Activated naive CD8-positive, alpha-beta T cell treated with anti-CD3 and anti-CD28 coated beads, Interleukin-2, amount 10 ng/mL, durations not matched to agents 7 days and 5 days (primary cell): Measurements from ENCODE around the gene HIPK3. TPM values are rescaled to one million over a fixed set of nuclear protein-coding genes. Genes with fewer than 3 reads are reported as not detected.

Experiments
- ATAC-seq: fragments of 150-1000 bp; cut with Tn5 transposase; one replicate; pipeline ENCODE4 v1.10.0; 2021; ENCODE audit warnings: low read depth, moderate library complexity
- POLR2A ChIA-PET: fragments of 350-600 bp; sonication (Branson Sonifier 250); formaldehyde crosslinking; loops from one replicate; lab custom pipeline; 2021; ENCODE audit warnings: antibody characterized with exemption; lab: Charles Lee
- DNase-seq: peaks from one replicate; pipeline ENCODE4 v3.0.0; 2021
- H3K27ac Mint-ChIP-seq: one replicate; pipeline ENCODE4 v1.8.0; 2022; ENCODE audit warnings: mild to moderate bottlenecking, mixed read lengths
- H3K27me3 Mint-ChIP-seq: one replicate; pipeline ENCODE4 v1.8.0; 2022; ENCODE audit warnings: mild to moderate bottlenecking, moderate library complexity, mixed read lengths
- H3K36me3 Mint-ChIP-seq: one replicate; pipeline ENCODE4 v1.8.0; 2021; ENCODE audit warnings: mild to moderate bottlenecking, mixed read lengths
- H3K4me1 Mint-ChIP-seq: one replicate; pipeline ENCODE4 v1.8.0; 2021; ENCODE audit warnings: mixed read lengths
- H3K4me3 Mint-ChIP-seq: one replicate; pipeline ENCODE4 v1.8.0; 2022; ENCODE audit warnings: mild to moderate bottlenecking, moderate library complexity, mixed read lengths
- H3K9me3 Mint-ChIP-seq: one replicate; pipeline ENCODE4 v1.8.0; 2021; ENCODE audit warnings: mixed read lengths
- total RNA-seq, 2 experiments: library from RNA; stranded (reverse); gene quantifications; one replicate each; pipeline ENCODE4 v1.2.3, GENCODE V29; 2021

The HIPK3 gene
- total RNA-seq, 2 experiments from 2014 or later = 46.0 to 57.3 TPM

DNA sequence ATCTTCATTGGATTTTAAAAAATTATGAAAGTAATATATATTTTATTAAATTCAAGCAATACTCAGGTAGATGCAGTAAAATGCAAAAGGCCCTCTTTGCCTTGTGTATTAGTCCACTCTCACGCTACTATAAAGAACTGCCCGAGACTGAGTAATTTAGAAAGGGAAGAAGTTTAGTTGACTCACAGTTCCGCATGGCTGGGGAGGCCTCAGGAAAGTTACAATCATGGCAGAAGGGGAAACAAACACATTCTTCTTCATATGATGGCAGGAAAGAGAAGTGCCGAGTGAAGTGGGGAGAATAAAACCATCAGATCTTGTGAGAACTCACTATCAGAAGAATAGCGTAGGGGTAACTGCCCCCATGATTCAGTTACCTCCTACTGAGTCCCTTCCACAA, 130.8 kb downstream of the HIPK3 start:
- Mint-ChIP-seq H3K27me3 (peaks cover 12% of the 10 kb centered on the region), H3K27ac (no peak overlapping the region), H3K9me3 (peaks cover 4% of the 10 kb centered on the region), H3K4me1 (no peaks in the 10 kb centered on the region), H3K4me3 (no peak overlapping the region), H3K36me3 (no peaks in the 10 kb centered on the region)
- DNase-seq (no peak), ATAC-seq (no peak)
- POLR2A ChIA-PET = no interaction called here

DNA sequence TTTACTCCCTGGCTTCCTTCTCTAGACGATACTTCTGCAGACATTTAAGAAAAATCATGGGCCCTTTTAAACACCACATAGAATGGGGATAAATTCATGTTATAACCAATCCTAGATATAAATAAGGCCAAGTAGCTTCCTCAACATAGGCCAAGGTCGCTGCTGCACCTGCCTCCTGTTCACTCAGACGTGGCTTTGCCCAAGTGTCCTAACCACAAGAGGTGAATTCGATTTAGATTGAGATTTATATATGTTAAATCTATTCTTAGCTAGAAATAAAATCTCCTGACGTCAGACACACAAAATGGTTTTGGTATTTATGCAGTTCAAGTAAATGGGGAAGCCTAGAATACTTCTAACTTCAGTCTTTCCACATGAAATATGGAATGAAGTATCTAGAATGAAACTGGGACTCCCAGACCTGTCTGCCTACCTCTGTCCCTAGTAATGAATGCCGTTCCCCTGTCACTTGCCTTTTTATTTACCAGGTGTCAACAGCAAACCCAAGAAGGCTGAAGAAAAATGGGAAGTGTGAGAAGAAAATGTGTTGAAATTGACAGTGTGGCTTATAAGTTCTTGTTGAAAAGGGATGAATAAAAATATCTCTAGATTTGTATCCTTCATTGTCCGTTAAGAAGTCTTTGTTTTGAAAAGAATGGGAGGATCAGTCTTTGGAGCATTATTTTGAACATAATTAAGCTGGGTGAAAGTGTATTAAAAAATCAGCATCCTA, 131.8 kb downstream of the HIPK3 start:
- H3K36me3 Mint-ChIP-seq = no peaks in the 10 kb centered on the region
- POLR2A ChIA-PET = no interaction called here
- no peak for ATAC-seq
- H3K27ac Mint-ChIP-seq = no peak overlapping the region
- H3K4me1 Mint-ChIP-seq = no peaks in the 10 kb centered on the region
- peaks cover 4% of the 10 kb centered on the region for H3K9me3 Mint-ChIP-seq
- no peak overlapping the region for H3K4me3 Mint-ChIP-seq
- no peak for DNase-seq
- H3K27me3 Mint-ChIP-seq = peaks cover 11% of the 10 kb centered on the region

DNA sequence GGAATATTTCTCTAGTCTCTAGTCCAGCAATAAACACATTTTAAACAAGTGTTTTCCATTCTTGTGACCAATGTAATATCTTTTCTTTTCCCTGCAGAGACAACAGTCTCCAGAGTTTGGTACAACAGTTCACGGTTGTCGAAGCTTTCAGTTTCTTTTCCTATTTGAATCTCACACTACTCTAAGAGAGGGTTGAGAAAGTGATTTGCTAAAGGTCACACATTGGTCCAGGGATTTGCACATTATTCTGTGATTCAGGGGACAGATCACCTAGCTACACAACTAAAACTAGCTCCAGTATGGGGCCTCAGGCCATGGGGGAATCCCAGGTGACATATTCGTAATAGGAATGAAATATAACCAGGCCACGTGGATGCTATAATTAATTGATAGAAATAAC, 132.5 kb downstream of the HIPK3 start:
- H3K9me3 Mint-ChIP-seq = peaks cover 4% of the 10 kb centered on the region
- ATAC-seq (no peak), DNase-seq (no peak)
- H3K36me3 Mint-ChIP-seq = no peaks in the 10 kb centered on the region
- POLR2A ChIA-PET = no interaction called here
- H3K4me1 Mint-ChIP-seq = no peaks in the 10 kb centered on the region
- H3K4me3 Mint-ChIP-seq = no peak overlapping the region
- H3K27ac Mint-ChIP-seq = no peak overlapping the region
- peaks cover 6% of the 10 kb centered on the region for H3K27me3 Mint-ChIP-seq

DNA sequence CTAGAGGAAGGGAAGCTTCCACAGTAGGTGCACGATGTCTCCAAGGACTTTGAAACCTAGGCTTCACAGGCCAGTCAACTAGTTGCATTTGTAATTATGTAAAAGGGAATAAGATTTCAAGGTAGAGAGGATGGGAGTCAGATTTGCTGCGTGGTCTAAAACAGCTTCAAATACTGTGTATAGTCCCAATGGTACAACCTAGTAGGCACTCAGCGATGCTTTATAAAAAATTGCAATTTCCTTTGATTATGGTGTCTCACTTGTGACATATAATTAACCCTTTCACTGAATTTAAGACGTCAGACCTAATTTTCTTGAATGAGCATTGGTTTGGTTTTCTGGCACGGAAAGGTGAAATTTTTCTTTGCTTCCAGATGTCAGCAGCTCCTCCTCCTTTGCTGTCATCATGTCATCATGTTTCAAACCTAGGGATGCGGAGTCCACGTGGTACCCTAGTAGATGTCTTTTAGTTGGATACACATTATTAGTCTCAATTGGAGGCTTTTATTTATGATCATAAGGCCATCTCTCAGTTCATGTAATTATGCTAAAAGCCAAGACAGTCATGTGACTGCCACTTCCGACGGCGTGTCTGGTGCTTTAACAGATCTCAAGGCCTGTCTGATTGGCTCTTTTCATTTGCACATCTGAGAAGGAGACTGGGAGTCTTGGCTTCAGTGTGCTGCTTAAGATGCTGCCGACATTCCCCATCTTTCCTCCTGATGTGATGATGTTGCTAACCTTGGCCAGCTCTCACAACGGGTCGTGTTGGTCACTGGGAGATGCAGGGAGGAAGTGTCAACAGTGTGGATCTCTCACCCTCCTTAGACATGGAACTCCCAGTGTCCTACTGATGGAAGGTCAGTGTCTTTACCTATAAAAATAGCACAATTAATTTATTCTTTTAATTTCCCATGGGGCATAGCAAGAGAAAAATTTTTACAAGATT, 134.0 kb downstream of the HIPK3 start:
- POLR2A ChIA-PET = no interaction called here
- H3K9me3 Mint-ChIP-seq = peaks cover 2% of the 10 kb centered on the region
- no peak overlapping the region for H3K4me3 Mint-ChIP-seq
- H3K27ac Mint-ChIP-seq = no peak overlapping the region
- no peak for DNase-seq
- ATAC-seq = no peak
- no peaks in the 10 kb centered on the region for H3K4me1 Mint-ChIP-seq
- H3K36me3 Mint-ChIP-seq = no peaks in the 10 kb centered on the region
- H3K27me3 Mint-ChIP-seq = peaks cover 11% of the 10 kb centered on the region

DNA sequence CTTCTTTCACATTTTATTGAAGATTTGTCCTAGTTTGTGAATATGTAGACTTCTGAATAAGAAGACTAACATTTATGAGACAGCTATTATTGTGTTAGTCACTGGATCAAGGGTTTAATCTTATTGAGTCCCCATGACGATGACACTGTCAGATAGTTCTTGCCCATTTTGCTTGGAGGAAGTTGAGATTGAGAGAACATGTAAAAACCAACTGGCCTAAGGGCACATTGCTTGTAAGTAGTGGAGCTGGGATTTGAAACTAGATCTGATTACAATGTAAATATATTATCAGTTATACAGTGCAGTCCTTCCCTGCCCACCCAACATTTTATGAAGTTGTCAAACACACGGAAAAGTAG, 134.7 kb downstream of the HIPK3 start:
- ATAC-seq (no peak), DNase-seq (no peak)
- H3K27ac Mint-ChIP-seq = no peak overlapping the region
- peaks cover 12% of the 10 kb centered on the region for H3K27me3 Mint-ChIP-seq
- no peaks in the 10 kb centered on the region for H3K4me1 Mint-ChIP-seq
- H3K9me3 Mint-ChIP-seq = peaks cover 2% of the 10 kb centered on the region
- no peaks in the 10 kb centered on the region for H3K36me3 Mint-ChIP-seq
- no peak overlapping the region for H3K4me3 Mint-ChIP-seq
- POLR2A ChIA-PET = no interaction called here

DNA sequence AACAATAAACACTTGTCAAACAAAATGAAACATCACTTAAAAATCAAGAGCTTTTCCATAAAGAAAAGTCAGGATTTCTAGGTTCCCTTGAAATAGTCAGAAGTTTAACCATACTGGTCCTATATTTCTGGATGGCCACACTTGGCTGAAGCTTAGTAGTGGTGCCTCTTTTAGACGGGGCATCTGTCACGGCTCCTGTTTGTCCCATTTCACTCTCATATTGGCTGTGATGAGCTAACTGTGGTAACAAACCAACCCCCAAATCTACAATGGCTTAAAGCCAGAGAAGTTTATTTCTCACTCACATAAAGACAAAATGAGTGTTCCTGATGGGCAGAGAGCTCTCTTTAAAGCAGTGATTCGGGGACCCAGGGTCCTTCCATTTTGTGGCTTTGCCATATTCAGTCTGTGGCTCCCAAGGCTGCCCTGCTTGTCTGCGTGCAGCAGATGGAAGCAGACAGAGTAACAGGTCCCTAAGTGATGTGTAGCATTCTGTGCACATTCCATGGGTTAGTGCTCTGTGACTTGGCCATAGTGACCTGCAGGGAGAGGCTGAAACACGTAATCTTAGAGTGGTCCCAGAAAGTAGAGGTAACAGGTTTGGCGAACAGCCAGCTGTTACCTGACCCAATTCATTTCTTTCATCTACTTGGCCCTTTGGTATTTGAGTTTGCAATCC, 137.4 kb downstream of the HIPK3 start:
- Mint-ChIP-seq H3K27me3 (peaks cover 20% of the 10 kb centered on the region), H3K4me3 (no peak overlapping the region), H3K4me1 (no peaks in the 10 kb centered on the region), H3K36me3 (no peaks in the 10 kb centered on the region), H3K9me3 (no peaks in the 10 kb centered on the region), H3K27ac (no peak overlapping the region)
- POLR2A ChIA-PET = no interaction called here
- ATAC-seq (no peak), DNase-seq (no peak)

DNA sequence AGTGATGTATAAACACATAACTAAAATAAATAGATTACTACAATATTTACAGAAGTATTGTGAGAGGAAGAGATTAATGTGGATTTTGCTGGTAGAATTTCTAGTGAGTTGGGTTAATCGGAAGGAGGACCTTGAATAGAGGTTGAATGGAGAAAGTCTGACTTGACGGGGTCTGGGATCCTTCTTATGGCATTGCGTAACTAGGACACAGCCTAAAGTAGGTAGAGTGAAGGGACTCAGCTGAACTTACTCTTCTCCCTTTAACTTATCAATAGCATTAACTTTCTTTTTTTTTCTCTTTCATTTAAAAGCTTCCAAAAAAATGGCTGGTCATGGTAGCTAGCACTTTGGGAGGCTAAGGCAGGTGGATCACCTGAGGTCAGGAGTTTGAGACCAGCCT, 139.2 kb downstream of the HIPK3 start:
- Mint-ChIP-seq H3K9me3 (no peaks in the 10 kb centered on the region), H3K4me1 (no peaks in the 10 kb centered on the region), H3K27ac (no peak overlapping the region), H3K27me3 (peaks cover 19% of the 10 kb centered on the region), H3K36me3 (no peaks in the 10 kb centered on the region), H3K4me3 (no peak overlapping the region)
- ATAC-seq = no peak
- POLR2A ChIA-PET = no interaction called here
- DNase-seq = no peak

DNA sequence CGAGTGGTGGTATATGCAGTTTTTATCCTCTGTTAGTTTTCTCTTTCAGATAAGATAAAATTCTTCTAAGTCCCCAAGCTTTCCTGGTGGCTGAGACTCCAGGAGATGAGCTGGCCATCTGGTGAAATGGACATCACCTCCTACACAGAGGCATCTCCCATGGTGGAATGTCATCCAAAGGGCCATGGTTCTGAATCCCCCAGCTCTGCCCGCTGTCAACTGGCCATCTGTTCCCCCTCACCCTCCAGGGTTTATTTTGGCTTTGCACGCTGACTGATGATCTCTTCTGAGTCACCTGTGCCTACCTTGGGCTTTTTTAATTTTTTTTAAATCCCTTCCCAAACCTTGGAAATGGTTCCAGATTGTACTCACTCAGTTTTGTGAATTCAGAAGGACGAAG, 142.2 kb downstream of the HIPK3 start:
- no peak overlapping the region for H3K4me3 Mint-ChIP-seq
- no peak for ATAC-seq
- POLR2A ChIA-PET = no interaction called here
- no peak overlapping the region for H3K27ac Mint-ChIP-seq
- H3K4me1 Mint-ChIP-seq = no peaks in the 10 kb centered on the region
- DNase-seq = no peak
- H3K9me3 Mint-ChIP-seq = no peaks in the 10 kb centered on the region
- H3K36me3 Mint-ChIP-seq = no peaks in the 10 kb centered on the region
- peaks cover 21% of the 10 kb centered on the region for H3K27me3 Mint-ChIP-seq

DNA sequence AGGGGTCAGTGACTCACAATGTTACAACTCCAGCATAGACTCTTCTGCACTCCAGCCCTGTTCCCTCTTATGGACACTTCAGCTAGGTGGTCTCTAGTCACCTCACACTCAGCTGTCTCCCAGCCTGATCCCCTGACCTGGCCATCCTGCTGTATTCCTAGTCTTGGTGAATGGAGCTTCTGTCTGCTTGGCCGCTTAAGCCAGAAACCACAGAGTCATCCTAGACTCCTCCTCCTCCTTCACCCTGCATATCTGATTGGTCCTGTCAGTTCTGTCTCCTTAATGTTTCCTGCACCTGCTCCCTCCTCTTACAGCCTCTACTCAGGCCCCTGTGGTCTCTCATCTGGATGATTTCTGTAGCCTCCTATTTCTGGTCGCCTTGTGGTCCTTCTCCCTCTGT, 144.9 kb downstream of the HIPK3 start:
- no peak overlapping the region for H3K27ac Mint-ChIP-seq
- H3K4me3 Mint-ChIP-seq = no peak overlapping the region
- DNase-seq (no peak), ATAC-seq (no peak)
- H3K36me3 Mint-ChIP-seq = no peaks in the 10 kb centered on the region
- no peaks in the 10 kb centered on the region for H3K4me1 Mint-ChIP-seq
- H3K9me3 Mint-ChIP-seq = no peaks in the 10 kb centered on the region
- H3K27me3 Mint-ChIP-seq = peaks cover 14% of the 10 kb centered on the region
- POLR2A ChIA-PET = no interaction called here

DNA sequence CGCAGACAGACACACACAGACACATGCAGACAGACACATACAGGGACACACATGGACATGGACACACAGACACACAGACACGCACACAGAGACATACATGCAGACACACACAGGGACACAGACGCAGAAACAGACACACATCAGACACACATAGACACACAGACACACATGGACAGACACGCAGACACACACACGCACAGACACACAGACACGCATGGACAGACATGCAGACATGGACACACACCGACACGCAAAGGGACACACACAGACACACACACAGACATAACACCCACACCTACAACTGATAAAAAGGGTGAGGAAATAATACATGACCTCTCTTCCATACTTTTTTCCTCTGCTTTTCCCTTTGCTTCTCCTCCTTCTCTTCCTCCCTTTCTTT, 146.2 kb downstream of the HIPK3 start:
- Mint-ChIP-seq H3K27me3 (peaks cover 14% of the 10 kb centered on the region), H3K9me3 (no peaks in the 10 kb centered on the region)
- DNase-seq = no peak

DNA sequence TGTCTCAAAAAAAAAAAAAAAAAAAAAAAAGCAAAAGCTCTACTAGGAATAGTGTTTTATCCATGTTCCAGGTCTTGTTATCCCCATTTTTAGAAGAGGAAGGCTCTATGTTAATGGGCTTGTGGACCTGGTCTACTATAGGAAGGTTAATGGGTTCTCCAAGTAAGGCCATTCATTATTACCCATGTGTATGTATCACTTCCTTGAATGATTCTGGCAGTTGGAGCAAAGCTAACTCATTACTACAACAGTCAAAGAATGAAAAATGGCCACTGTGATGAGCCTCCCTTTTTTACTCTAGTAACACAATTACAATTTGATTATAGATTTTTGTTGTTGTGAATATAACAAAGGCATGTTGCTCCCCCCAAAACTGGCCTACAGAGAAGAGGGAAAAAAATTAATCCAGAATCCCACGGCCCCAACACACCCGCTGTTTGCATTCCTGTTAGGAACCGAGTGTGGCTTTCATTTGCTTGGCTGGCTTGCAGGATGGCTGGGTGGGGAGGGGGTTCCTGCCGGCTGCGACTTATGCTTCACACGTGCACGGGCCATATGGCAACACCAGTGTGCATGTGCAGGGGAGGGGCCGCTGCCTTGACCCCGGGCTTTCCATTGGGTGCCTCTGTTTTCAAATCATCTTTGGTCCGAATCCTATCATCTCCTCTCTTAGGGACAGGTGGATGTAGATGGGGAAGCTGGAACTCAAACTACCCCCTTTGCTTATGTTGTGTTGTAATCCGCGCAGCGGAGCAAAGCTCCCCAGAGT, 148.8 kb downstream of the HIPK3 start:
- H3K9me3 Mint-ChIP-seq = no peaks in the 10 kb centered on the region
- POLR2A ChIA-PET = no interaction called here
- DNase-seq (no peak), ATAC-seq (no peak)
- peaks cover 13% of the 10 kb centered on the region for H3K27me3 Mint-ChIP-seq
- H3K27ac Mint-ChIP-seq = no peak overlapping the region
- no peaks in the 10 kb centered on the region for H3K4me1 Mint-ChIP-seq
- H3K4me3 Mint-ChIP-seq = no peak overlapping the region
- no peaks in the 10 kb centered on the region for H3K36me3 Mint-ChIP-seq

More for the DNA sequence above, 146.2 kb downstream of the HIPK3 start:
- POLR2A ChIA-PET = no interaction called here
- Mint-ChIP-seq H3K4me1 (no peaks in the 10 kb centered on the region), H3K36me3 (no peaks in the 10 kb centered on the region), H3K27ac (no peak overlapping the region), H3K4me3 (no peak overlapping the region)
- ATAC-seq = no peak
